Measurements from ENCODE around the gene NUP35.

The NUP35 gene, protein sequence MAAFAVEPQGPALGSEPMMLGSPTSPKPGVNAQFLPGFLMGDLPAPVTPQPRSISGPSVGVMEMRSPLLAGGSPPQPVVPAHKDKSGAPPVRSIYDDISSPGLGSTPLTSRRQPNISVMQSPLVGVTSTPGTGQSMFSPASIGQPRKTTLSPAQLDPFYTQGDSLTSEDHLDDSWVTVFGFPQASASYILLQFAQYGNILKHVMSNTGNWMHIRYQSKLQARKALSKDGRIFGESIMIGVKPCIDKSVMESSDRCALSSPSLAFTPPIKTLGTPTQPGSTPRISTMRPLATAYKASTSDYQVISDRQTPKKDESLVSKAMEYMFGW

DNA sequence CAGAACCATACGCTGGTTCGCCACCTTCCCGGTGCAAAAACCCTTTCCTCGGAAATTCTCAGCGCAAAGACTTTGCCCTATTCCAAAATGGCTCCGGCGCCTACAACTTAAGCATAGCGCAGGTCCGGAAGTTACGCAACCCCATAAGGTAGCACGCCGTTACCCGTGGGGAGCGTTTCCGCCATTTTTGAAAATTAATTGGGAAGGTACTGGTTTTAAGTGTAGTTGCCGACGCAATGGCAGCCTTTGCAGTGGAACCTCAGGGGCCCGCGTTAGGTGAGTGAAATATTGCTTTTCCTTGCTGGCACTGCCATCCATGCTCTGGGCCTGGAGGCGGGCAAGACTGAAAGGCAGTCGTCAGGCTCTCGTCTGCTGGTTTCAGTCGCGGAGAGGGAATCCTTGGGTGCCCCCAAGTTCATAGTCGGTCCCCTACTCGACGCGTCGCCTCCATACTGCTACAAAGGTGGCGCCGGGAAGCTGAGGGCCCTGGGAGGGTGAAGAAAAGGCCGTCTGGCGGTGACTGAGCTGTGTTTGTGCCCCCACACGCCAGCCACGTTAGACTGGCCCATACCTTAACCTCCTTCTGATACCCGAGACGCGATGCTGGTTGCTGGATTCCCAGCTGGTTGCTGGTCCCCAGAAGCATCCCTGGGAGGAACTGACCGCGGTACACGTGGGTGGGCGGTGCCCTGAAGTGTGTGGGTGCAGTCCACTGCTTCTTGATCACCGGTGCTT lies at the start of gene NUP35:
Gene NUP35, plus strand, starts transcription at position 222 of the 735 bp plus-strand sequence. Its CDS starts 15 bp downstream, at position 237.
- peak; percentile 91 for DNase-seq

DNA sequence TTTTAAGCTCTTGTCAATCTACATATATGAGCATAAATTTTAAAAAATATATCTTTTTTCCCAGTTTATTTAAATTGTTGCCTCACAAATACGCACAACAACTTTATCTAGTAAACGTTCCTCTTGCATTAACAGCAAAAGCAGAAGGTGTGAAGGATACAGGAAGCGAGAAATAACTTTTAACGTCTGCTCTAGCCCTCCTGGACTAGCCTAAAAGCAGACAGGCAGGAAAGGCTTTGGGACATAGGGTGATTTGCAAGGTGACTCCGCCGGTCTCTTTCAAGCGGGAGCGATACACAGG lies 46.1 kb upstream of the NUP35 start:
- no peak for DNase-seq

DNA sequence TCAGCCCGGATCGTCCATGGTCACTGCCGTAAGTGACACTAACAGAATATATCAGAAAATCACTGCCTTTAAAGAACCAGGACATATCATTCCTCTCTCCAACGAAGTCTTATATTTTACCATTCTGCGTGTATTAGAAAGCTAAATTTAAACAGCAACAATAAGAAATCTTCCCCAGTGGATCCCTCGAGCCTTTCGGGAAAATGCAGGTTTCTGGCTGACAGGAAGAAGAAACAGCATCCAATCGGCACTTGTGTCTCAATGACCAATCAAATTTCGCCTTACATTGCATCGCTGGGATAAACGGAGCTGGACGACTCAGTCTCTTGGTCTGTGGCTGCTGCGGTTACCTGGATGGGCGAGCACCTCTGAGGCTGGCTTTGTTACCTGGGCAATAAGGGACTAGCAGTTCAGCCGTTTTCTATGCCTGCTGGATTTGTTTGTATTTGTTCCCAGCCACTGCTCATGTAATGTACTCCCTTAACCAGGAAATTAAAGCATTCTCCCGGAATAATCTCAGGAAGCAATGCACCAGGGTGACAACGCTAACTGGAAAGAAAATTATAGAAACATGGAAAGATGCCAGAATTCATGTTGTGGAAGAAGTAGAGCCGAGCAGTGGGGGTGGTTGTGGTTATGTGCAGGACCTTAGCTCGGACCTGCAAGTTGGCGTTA lies 45.6 kb upstream of the NUP35 start, which contains the start of gene DUSP19:
Gene DUSP19, plus strand, starts transcription at position 284 of the 675 bp plus-strand sequence. Its CDS starts 187 bp downstream, at position 471.
- DNase-seq, result peak; percentile 89

- DNase-seq, result no peak
Measured at GRCh38 chr2:183079139-183079775, 45.0 kb upstream of the NUP35 start.

GRCh38 chr2:183081911-183082310 lies 42.3 kb upstream of the NUP35 start:
- DNase-seq, result no peak

DNA sequence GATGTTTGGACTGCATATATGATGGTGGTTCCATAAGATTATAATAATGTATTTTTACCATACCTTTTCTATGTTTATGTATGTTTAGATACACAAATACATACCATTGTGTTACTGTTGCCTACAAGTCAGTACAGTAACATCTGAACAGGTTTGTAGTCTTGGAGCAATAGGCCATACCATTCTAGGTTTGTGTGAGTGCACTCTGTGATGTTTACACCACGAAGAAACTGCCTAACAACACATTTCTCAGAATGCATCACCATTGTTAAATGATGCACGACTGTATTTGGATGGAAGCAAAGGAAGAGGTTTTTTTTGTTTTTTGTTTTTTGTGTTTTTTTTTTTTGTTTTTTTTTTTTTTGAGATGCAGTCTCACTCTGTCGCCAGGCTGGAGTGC lies 36.2 kb upstream of the NUP35 start:
- no peak for DNase-seq

DNA sequence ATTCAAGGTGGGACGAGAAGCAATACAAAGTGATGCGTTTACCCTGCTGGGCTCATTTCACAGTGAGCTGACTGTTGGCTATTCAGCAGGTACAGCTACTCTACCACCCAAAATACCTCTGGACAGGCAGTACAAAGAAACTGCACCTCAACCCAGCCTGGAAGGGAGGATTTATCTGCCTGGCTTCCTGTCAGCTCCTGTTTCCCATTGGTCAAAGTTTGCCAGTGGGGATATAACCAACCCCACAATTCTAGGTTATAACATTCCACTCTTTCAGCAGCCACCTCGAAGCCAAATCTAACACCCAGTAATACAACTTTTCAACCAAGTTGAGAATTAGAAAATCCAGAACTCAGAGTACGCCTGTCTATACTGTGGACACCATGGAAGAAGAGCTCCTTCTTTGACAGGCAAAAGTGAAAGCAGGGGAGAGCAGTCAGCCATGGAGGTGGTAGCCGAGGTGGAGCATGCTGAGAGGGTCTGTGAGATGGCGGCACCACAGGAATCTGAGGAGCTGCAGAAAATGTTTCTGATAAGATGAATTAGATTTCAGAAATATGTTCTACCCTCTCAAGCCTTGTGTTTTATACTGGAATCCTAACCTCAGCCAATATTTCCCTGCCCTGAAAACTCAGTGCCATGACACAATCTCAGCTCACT lies 34.9 kb upstream of the NUP35 start:
- no peak for DNase-seq

GRCh38 chr2:183091318-183091953 lies 32.8 kb upstream of the NUP35 start:
- DNase-seq, result no peak

DNA sequence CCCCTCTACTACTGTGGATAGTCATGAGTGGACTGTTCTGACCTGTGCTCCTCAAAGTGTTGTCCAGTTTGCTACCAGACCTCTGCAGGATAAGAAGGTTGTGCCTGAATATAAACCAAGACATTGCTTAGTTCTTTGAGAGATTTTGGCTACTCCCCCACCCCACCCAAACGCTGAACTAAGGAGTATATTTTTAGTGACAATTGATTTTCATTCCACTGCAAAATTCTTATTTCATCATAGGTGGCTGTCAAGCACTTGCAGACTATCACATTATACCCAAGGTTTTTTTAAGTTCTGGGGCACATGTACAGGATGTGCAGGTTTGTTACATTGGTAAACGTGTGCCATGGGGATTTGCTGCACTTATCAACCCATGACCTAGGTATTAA lies 32.3 kb upstream of the NUP35 start:
- DNase-seq, result no peak

- DNase-seq, result peak; percentile 54
Measured at GRCh38 chr2:183093857-183094657, 30.2 kb upstream of the NUP35 start.

DNA sequence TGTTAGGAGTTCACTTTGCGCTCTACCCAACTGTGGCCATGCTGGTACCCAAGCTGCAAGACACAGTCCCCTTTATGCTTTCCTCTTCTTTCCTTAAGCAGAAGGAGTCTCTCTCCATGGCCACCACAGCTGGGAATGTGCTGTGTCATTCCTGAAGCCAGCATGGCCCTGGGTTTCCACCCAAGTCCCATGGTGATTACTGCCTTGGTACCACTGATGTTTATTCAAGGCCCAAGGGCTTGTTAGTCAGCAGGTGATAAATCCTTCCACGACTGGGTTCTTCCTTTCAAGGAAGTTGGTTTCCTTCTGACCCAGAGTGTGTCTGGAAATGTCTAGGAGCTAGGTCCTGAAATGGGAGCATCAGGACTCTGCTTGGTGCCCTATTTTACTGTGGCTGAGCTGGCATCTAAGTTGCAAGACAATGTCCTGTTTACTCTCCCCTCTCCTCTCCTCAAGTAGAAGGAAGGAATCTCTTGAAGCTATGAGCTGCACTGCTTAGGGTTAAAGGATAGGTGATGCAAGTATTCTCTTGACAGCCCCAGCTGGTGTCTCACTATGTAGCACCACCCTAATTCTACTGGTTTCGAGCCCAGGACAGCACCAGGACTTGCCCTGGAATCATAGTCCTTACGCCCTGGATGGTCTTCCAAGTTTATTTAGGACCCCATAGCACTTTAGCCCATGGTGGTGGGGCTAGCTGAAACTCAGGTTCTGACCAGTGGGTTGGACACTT lies 18.7 kb upstream of the NUP35 start:
- DNase-seq, result no peak

DNA sequence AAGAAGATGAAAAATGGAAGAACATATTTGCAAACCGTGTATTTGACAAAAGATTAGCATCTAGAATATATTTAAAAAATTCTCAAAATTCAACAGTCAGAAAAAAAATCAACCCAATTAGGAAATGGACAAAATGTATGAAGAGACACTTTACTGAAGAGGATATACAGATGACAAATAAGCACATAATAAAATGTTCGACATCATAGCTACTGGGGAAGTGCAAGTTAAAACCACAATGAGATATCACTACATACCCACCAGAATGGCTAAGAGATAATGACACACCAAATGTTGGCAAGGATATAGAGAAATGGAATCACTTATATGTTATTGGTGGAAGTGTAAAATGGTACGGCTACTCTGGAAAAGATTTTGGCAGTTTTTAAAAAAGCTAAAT lies 11.7 kb upstream of the NUP35 start:
- no peak for DNase-seq

DNA sequence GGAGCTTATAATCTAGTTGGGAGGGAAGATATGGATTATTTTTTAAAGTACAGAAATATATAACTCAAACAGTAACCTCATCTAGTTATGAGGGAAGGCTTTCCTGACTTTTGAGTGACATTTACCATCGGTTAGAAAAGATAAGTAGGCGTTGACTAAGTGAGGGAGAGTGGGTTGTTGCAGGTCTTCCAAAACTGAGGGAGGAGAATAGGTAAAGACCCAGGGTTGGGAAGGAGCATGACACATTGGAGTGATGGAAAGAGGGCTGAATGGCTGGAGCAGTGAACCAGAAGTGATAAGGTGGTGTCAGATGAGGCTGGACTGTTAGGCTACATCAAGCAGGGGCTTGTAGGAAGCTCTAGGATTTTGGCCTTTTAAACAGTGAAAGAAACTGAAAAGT lies 10.6 kb upstream of the NUP35 start:
- DNase-seq, result no peak

DNA sequence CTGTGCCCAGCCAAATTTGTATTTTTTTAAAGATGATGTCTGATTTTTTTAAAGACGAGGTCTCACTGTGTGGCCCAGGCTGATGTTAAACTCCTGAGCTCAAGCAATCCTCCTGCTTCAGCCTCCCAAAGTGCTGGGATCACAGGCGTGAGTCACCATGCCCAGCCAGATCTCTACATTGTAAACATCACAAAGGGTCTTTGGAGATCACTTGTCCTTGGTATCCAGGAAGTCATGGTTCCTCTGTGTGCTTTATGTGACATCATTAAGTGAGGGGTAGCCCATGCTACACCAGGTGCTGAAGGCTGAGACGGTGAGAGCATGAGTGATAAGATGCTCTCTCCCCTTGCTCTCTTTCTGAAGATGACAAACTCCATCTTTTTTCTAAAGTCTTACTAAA lies 7.0 kb upstream of the NUP35 start:
- DNase-seq, result no peak

GRCh38 chr2:183123117-183123958 lies 905 bp upstream of the NUP35 start:
- DNase-seq, result peak; percentile 0

GRCh38 chr2:183123959-183124221 lies 353 bp upstream of the NUP35 start:
- DNase-seq, result no peak

- DNase-seq, result no peak
Measured at GRCh38 chr2:183124957-183125255, 663 bp downstream of the NUP35 start.

- DNase-seq, result no peak
Measured at GRCh38 chr2:183125659-183126341, 1.6 kb downstream of the NUP35 start.

GRCh38 chr2:183126635-183127034 lies 2.4 kb downstream of the NUP35 start:
- DNase-seq, result no peak

- DNase-seq, result no peak
Measured at GRCh38 chr2:183134016-183134415, 9.8 kb downstream of the NUP35 start.
